Astrocyte (in vitro differentiated cells and primary cell): Measurements from ENCODE around the gene NRP1. TPM values are rescaled to one million over a fixed set of nuclear protein-coding genes. Genes with fewer than 3 reads are reported as not detected.

ENCODE experiments used
- DNase-seq: peaks from one replicate; pipeline ENCODE4 v3.0.0-alpha.2; 2010; ENCODE audit warnings: low read depth
- FAIRE-seq: peaks from 2 replicates; lab custom pipeline; 2011; peaks lifted over from hg19 to GRCh38; lab: Jason Lieb, UNC
- H2AFZ ChIP-seq: 2 replicates; pipeline ENCODE4 v1.6.0; 2012; ENCODE audit warnings: low read depth, low read length, inconsistent platforms
- H3K27ac ChIP-seq: 2 replicates; pipeline ENCODE4 v1.5.1; 2011; ENCODE audit warnings: low read depth, low read length, inconsistent platforms
- H3K27me3 ChIP-seq: 2 replicates; pipeline ENCODE4 v1.6.0; 2011; ENCODE audit warnings: low read length, inconsistent platforms; ENCODE audit not compliant: insufficient read depth
- H3K36me3 ChIP-seq: 2 replicates; pipeline ENCODE4 v1.5.1; 2011; ENCODE audit warnings: low read length, inconsistent platforms; ENCODE audit not compliant: insufficient read depth
- H3K4me1 ChIP-seq: 2 replicates; pipeline ENCODE4 v1.5.1; 2011; ENCODE audit warnings: low read length, inconsistent platforms; ENCODE audit not compliant: insufficient read depth
- H3K4me2 ChIP-seq: 2 replicates; pipeline ENCODE4 v1.6.0; 2012; ENCODE audit warnings: low read length, inconsistent platforms
- H3K4me3 ChIP-seq: 2 replicates; pipeline ENCODE4 v1.5.1; 2011; ENCODE audit warnings: low read depth, mild to moderate bottlenecking, low read length, inconsistent platforms; ENCODE audit not compliant: insufficient read depth
- H3K79me2 ChIP-seq: 2 replicates; pipeline ENCODE4 v1.6.0; 2012; ENCODE audit warnings: mild to moderate bottlenecking, low read length, inconsistent platforms; ENCODE audit not compliant: insufficient read depth
- H3K9ac ChIP-seq: 2 replicates; pipeline ENCODE4 v1.6.0; 2012; ENCODE audit warnings: mild to moderate bottlenecking, low read length, inconsistent platforms
- H3K9me3 ChIP-seq: 2 replicates; pipeline ENCODE4 v1.5.1; 2012; ENCODE audit warnings: low read depth, mild to moderate bottlenecking, low read length, inconsistent platforms; ENCODE audit not compliant: insufficient read depth
- H4K20me1 ChIP-seq: 2 replicates; pipeline ENCODE4 v1.6.0; 2012; ENCODE audit warnings: low read length, inconsistent platforms; ENCODE audit not compliant: insufficient read depth
- H3K27ac Mint-ChIP-seq: one replicate; pipeline ENCODE4 v1.8.0; 2021; ENCODE audit warnings: mild to moderate bottlenecking, mixed read lengths; ENCODE audit not compliant: unreplicated experiment
- H3K27me3 Mint-ChIP-seq: one replicate; pipeline ENCODE4 v1.8.0; 2021; ENCODE audit warnings: low read depth, mixed read lengths; ENCODE audit not compliant: unreplicated experiment
- H3K36me3 Mint-ChIP-seq: one replicate; pipeline ENCODE4 v1.8.0; 2021; ENCODE audit warnings: low read depth, mixed read lengths; ENCODE audit not compliant: unreplicated experiment
- H3K4me1 Mint-ChIP-seq: one replicate; pipeline ENCODE4 v1.8.0; 2021; ENCODE audit warnings: low read depth, mixed read lengths; ENCODE audit not compliant: unreplicated experiment
- H3K4me3 Mint-ChIP-seq: one replicate; pipeline ENCODE4 v1.8.0; 2021; ENCODE audit warnings: mild to moderate bottlenecking, moderate library complexity, mixed read lengths; ENCODE audit not compliant: unreplicated experiment
- H3K9me3 Mint-ChIP-seq: one replicate; pipeline ENCODE4 v1.8.0; 2021; ENCODE audit warnings: mild to moderate bottlenecking, mixed read lengths; ENCODE audit not compliant: unreplicated experiment
- CTCF ChIP-seq: IDR thresholded peaks from 2 replicates; pipeline ENCODE4 v1.5.1; 2011; ENCODE audit warnings: low read depth, mild to moderate bottlenecking, inconsistent platforms, low read length, moderate library complexity; ENCODE audit not compliant: insufficient read depth
- EZH2 ChIP-seq: IDR thresholded peaks from 2 replicates; pipeline ENCODE4 v1.6.1; 2012; ENCODE audit warnings: mild to moderate bottlenecking, low read length, inconsistent platforms; ENCODE audit not compliant: insufficient read depth
- total RNA-seq: library from RNA; stranded (reverse); gene quantifications from 2 replicates; pipeline ENCODE4 v1.2.1, GENCODE V29; 2021

The NRP1 gene
- total RNA-seq, 1 donor from 2014 or later, result 59.4 TPM

DNA sequence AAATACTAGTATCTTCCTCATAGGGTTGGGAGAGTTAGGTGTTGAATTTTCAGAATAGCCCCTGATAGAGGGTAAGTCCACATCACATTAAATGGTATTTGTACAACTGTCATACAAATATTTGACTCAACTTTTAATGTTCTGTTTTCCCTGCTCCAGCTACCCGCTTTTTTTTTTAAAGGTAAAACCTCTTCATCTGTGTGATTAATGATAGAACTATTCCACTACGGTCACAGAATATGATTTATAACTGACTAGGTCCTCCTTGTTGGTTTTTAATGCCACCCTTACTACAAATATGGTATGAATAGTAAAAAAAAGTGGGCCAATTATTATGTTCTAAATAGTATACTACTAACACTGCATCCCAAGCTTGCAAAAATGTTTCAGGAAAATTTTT lies 15.6 kb upstream of the NRP1 start:
- H2AFZ ChIP-seq, result no peak overlapping the region
- no peak for FAIRE-seq
- no peak overlapping the region for H3K27ac ChIP-seq
- no peak overlapping the region for H3K9ac ChIP-seq
- peaks cover under 1% of the 10 kb centered on the region for H3K9me3 Mint-ChIP-seq
- no peaks in the 10 kb centered on the region for H3K79me2 ChIP-seq
- H3K4me3 ChIP-seq, result no peak overlapping the region
- no peak overlapping the region for H3K4me3 Mint-ChIP-seq
- no peak overlapping the region for H3K27ac Mint-ChIP-seq
- no peaks in the 10 kb centered on the region for H4K20me1 ChIP-seq
- peaks cover 3% of the 10 kb centered on the region for H3K27me3 Mint-ChIP-seq
- no peak for TF ChIP-seq CTCF
- TF ChIP-seq EZH2, result no peak
- H3K4me1 ChIP-seq, result peaks cover 7% of the 10 kb centered on the region
- H3K36me3 ChIP-seq, result no peaks in the 10 kb centered on the region
- H3K9me3 ChIP-seq, result no peaks in the 10 kb centered on the region
- H3K4me1 Mint-ChIP-seq, result peaks cover 10% of the 10 kb centered on the region
- no peak for DNase-seq
- no peaks in the 10 kb centered on the region for H3K27me3 ChIP-seq
- H3K36me3 Mint-ChIP-seq, result no peaks in the 10 kb centered on the region
- no peak overlapping the region for H3K4me2 ChIP-seq

- no peaks in the 10 kb centered on the region for H3K79me2 ChIP-seq
- no peak for DNase-seq
- H3K27ac Mint-ChIP-seq, result no peak overlapping the region
- H3K9me3 ChIP-seq, result no peaks in the 10 kb centered on the region
- H3K4me1 Mint-ChIP-seq, result peaks cover 10% of the 10 kb centered on the region
- H3K9ac ChIP-seq, result no peak overlapping the region
- no peak overlapping the region for H3K4me3 Mint-ChIP-seq
- H2AFZ ChIP-seq, result no peak overlapping the region
- no peak overlapping the region for H3K27ac ChIP-seq
- peaks cover 2% of the 10 kb centered on the region for H3K36me3 Mint-ChIP-seq
- H3K27me3 Mint-ChIP-seq, result peaks cover 3% of the 10 kb centered on the region
- TF ChIP-seq EZH2, result no peak
- no peak for TF ChIP-seq CTCF
- H3K27me3 ChIP-seq, result no peaks in the 10 kb centered on the region
- H4K20me1 ChIP-seq, result no peaks in the 10 kb centered on the region
- H3K36me3 ChIP-seq, result no peaks in the 10 kb centered on the region
- H3K4me2 ChIP-seq, result no peak overlapping the region
- no peak for FAIRE-seq
- H3K4me1 ChIP-seq, result peaks cover 7% of the 10 kb centered on the region
- peaks cover 3% of the 10 kb centered on the region for H3K9me3 Mint-ChIP-seq
- H3K4me3 ChIP-seq, result no peak overlapping the region
These were observed 14.8 kb upstream of the NRP1 start for GRCh38 chr10:33349268-33349667.

- Histone ChIP-seq H3K9me3 (no peaks in the 10 kb centered on the region), H4K20me1 (no peaks in the 10 kb centered on the region), H3K79me2 (no peaks in the 10 kb centered on the region), H3K4me2 (peak overlapping the region; percentile 43), H3K9ac (no peak overlapping the region), H3K4me3 (no peak overlapping the region), H3K27ac (no peak overlapping the region), H2AFZ (no peak overlapping the region), H3K27me3 (no peaks in the 10 kb centered on the region), H3K36me3 (no peaks in the 10 kb centered on the region), H3K4me1 (peaks cover 5% of the 10 kb centered on the region)
- Mint-ChIP-seq H3K27ac (no peak overlapping the region), H3K4me1 (peaks cover 6% of the 10 kb centered on the region), H3K27me3 (peaks cover 3% of the 10 kb centered on the region), H3K4me3 (no peak overlapping the region), H3K36me3 (peaks cover 2% of the 10 kb centered on the region), H3K9me3 (peaks cover 3% of the 10 kb centered on the region)
- TF ChIP-seq EZH2, result no peak
- no peak for TF ChIP-seq CTCF
- no peak for DNase-seq
- no peak for FAIRE-seq
These were observed 12.7 kb upstream of the NRP1 start for GRCh38 chr10:33347211-33347610.
